Measurements from ENCODE around the gene PRMT6.

GRCh38 chr1:107091418-107091817 is 34.9 kb downstream of the PRMT6 start:
- TF ChIP-seq CTCF (IDR thresholded peaks at IDR 0.05; ENCODE audit: low read length) (no peak), EZH2 (optimal IDR thresholded peaks at IDR 0.05; ENCODE audit: low read depth, low read length) (no peak), EZH2phosphoT487 (IDR thresholded peaks at IDR 0.05; ENCODE audit: low read length) (no peak)

Measured in MM.1S (cell line).